Chondrocyte (in vitro differentiated cells): ENCODE results near the gene ARHGAP12. TPM values are rescaled to one million over a fixed set of nuclear protein-coding genes. Genes with fewer than 3 reads are reported as not detected.
A peak's percentile ranks its signal among the peaks of the same experiment; 100 is the strongest.

Source experiments
- DNase-seq: peaks from one replicate; pipeline ENCODE4 v3.0.0; 2021; ENCODE audit warnings: mixed read lengths, low spot score
- H3K27ac Mint-ChIP-seq: one replicate; pipeline ENCODE4 v1.8.0; 2021; ENCODE audit warnings: mild to moderate bottlenecking, moderate library complexity, mixed read lengths; ENCODE audit not compliant: unreplicated experiment
- H3K27me3 Mint-ChIP-seq: 2 replicates; pipeline ENCODE4 v1.8.0; 2021; ENCODE audit warnings: low read depth, mixed read lengths
- H3K36me3 Mint-ChIP-seq: 2 replicates; pipeline ENCODE4 v1.8.0; 2021; ENCODE audit warnings: low read depth, mixed read lengths
- H3K4me1 Mint-ChIP-seq: 2 replicates; pipeline ENCODE4 v1.8.0; 2021; ENCODE audit warnings: low read depth, mild to moderate bottlenecking, mixed read lengths
- H3K4me3 Mint-ChIP-seq: one replicate; pipeline ENCODE4 v1.8.0; 2021; ENCODE audit warnings: mild to moderate bottlenecking, moderate library complexity, mixed read lengths; ENCODE audit not compliant: unreplicated experiment
- H3K9me3 Mint-ChIP-seq: 2 replicates; pipeline ENCODE4 v1.8.0; 2021; ENCODE audit warnings: low read depth, mixed read lengths
- total RNA-seq: library from RNA; stranded (reverse); gene quantifications from 3 replicates; pipeline ENCODE4 v1.2.1, GENCODE V29; 2021
- TF ChIP-seq, protein P1 (sequence below): fragments of 200-600 bp; sonication (generic); IDR thresholded peaks from 2 replicates; pipeline ENCODE4 v1.5.0; 2021; ENCODE audit warnings: antibody characterized with exemption, mild to moderate bottlenecking, moderate library complexity

ARHGAP12 gene
- total RNA-seq, 1 donor from 2014 or later = 18.1 TPM

GRCh38 chr10:31762316-31762715 is 166.3 kb downstream of the ARHGAP12 start:
- no peak for DNase-seq
- Mint-ChIP-seq H3K4me1 (peaks cover 24% of the 10 kb centered on the region), H3K4me3 (no peak overlapping the region), H3K27me3 (no peaks in the 10 kb centered on the region), H3K9me3 (peaks cover 2% of the 10 kb centered on the region), H3K36me3 (no peaks in the 10 kb centered on the region), H3K27ac (no peak overlapping the region)
- TF ChIP-seq, protein P1, sequence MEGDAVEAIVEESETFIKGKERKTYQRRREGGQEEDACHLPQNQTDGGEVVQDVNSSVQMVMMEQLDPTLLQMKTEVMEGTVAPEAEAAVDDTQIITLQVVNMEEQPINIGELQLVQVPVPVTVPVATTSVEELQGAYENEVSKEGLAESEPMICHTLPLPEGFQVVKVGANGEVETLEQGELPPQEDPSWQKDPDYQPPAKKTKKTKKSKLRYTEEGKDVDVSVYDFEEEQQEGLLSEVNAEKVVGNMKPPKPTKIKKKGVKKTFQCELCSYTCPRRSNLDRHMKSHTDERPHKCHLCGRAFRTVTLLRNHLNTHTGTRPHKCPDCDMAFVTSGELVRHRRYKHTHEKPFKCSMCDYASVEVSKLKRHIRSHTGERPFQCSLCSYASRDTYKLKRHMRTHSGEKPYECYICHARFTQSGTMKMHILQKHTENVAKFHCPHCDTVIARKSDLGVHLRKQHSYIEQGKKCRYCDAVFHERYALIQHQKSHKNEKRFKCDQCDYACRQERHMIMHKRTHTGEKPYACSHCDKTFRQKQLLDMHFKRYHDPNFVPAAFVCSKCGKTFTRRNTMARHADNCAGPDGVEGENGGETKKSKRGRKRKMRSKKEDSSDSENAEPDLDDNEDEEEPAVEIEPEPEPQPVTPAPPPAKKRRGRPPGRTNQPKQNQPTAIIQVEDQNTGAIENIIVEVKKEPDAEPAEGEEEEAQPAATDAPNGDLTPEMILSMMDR = no peak

DNA sequence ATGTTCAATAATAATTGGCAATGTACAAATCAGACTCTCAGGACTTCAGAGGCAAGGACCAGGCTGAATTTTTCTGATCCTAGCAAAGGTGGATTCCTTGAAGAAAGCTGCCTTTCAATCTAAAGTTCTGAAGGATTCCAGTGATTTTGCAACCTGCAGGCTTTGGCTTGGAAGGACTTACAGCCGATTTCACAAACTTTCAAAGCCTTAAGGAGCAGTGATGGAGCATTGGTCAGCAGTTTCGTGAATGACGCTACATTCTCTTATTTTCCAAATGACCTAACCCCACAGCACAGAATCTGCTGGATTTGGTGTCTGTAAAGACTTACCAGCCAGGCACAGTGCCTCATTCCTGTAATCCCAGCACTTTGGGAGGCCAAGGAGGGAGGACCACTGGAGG is 167.5 kb downstream of the ARHGAP12 start:
- H3K36me3 Mint-ChIP-seq = no peaks in the 10 kb centered on the region
- H3K27me3 Mint-ChIP-seq = no peaks in the 10 kb centered on the region
- H3K4me3 Mint-ChIP-seq = no peak overlapping the region
- no peak for DNase-seq
- peak overlapping the region; percentile 97 for H3K27ac Mint-ChIP-seq
- H3K4me1 Mint-ChIP-seq = peaks cover 28% of the 10 kb centered on the region
- peaks cover 2% of the 10 kb centered on the region for H3K9me3 Mint-ChIP-seq
- TF ChIP-seq, protein P1 = no peak

DNA sequence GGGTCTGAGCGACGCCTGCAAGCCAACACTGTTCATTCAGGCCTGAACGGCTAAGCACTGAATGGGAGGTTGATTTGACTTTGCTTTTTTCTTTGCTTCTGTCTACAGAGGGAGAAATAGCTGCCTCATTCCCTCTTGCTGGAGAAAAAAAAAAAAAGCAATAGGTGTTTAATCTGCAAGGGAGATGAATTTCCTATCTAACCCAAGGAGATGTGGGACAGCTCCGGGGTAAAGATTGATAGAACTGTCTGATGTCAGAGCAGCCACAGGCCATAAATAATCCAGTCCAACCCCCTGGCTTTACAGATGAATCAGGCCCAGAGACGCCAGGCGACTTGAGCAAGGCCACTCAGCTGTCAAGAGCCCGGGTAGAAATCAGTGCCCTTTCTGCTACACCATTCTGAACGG is 168.0 kb downstream of the ARHGAP12 start:
- TF ChIP-seq, protein P1 = no peak
- Mint-ChIP-seq H3K27me3 (no peaks in the 10 kb centered on the region), H3K36me3 (no peaks in the 10 kb centered on the region), H3K4me1 (peaks cover 33% of the 10 kb centered on the region), H3K27ac (peak overlapping the region; percentile 97), H3K9me3 (peaks cover 2% of the 10 kb centered on the region), H3K4me3 (peak overlapping the region; percentile 70)
- no peak for DNase-seq

DNA sequence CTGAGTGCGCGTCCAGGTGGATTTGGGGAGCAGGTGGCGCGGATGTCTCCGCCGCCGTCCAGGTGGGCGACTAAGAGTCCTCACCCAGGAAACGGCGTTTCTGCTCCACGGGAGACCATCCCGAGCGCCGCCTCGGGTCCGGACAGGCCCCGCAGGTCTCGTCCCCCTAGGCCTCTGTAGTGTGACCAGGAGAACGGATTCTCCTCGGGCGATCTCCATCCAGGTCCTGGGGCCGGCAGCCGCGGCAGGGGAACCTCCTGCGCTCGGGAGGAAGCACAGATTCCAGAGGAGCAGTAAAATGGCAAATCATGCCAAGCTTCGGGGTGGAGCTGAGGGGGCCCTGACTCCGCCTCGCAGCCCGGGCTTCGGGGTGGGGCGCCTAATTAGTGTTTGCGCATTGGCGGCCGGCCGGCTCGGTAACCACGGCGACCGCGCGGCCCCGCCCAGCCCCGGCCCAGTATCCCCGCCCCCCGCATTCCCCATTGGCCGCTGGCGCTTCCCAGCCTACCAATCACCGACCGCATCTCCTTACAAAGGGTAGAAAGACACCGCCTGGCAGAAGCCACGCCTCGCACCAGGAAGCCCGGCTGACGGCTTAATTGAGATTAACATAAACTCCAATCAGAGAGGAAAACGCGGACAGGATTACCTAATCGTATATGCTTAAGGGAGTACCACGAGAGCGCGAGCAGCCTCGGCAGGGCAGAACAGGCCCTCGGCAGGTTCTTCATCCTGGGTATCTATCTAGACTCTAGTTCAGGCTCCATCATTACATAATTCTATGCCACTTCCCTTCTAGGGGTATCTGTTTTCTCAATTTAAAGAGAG is 168.6 kb downstream of the ARHGAP12 start:
- Mint-ChIP-seq H3K36me3 (no peaks in the 10 kb centered on the region), H3K9me3 (peaks cover 2% of the 10 kb centered on the region), H3K27ac (peak overlapping the region; percentile 97), H3K27me3 (no peaks in the 10 kb centered on the region), H3K4me1 (peaks cover 39% of the 10 kb centered on the region), H3K4me3 (peak overlapping the region; percentile 88)
- TF ChIP-seq, protein P1 = no peak
- no peak for DNase-seq

DNA sequence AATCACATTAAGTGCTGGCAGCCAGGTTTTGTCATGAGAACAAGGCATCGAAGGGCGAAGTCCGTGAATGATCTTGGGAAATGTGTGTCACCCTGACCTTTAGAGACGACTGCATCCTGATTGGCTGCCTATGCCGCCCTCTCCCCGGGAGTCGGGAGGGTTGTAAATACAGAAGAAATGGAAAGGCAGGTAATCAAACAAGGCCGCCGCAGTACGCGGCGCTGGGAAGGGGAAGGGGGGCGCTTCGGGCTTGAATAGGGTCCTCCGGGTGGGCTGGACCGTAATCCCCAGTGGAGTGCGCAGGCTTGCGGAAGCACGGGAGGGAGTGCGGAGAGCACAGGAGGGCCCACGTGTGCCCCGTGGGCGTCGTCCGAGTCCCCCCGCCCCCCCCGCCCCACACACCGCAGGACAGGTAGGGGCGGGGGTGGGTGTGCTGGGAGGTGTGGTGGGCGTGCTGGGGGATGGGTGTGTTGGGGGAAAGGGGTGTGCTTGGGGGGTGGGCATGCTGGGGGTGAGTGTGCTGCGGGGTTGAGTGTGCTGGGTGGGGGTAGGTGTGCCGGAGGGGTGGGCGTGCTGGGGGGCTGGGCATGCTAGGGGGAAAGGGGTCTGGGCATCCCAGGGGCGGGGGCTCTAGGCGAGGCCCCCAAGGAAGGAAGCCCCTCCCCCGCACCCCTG is 169.4 kb downstream of the ARHGAP12 start:
- H3K9me3 Mint-ChIP-seq = no peaks in the 10 kb centered on the region
- no peak for DNase-seq

More for the DNA sequence above, 169.4 kb downstream of the ARHGAP12 start:
- Mint-ChIP-seq H3K4me1 (peaks cover 47% of the 10 kb centered on the region), H3K4me3 (peak overlapping the region; percentile 88), H3K36me3 (no peaks in the 10 kb centered on the region), H3K27ac (peak overlapping the region; percentile 93), H3K27me3 (no peaks in the 10 kb centered on the region)
- TF ChIP-seq, protein P1 = no peak
